Smooth muscle cell (in vitro differentiated cells): Measurements from ENCODE around the gene NDST1. TPM values are rescaled to one million over a fixed set of nuclear protein-coding genes. Genes with fewer than 3 reads are reported as not detected.

Experiments used
- DNase-seq: peaks from one replicate; lab custom pipeline; 2025; ENCODE audit not compliant: unreplicated experiment; lab: John Stamatoyannopoulos, UW
- H2AFZ ChIP-seq: fragments of 200-600 bp; sonication (generic); 2 replicates; pipeline ENCODE4 v1.6.0; 2016; ENCODE audit warnings: antibody characterized with exemption, low read depth, mild to moderate bottlenecking
- H3F3A ChIP-seq: fragments of 200-600 bp; sonication (generic); 2 replicates; pipeline ENCODE4 v1.6.0; 2017; ENCODE audit warnings: antibody characterized with exemption, low read depth
- H3K27ac ChIP-seq: fragments of 200-600 bp; sonication (generic); 2 replicates; pipeline ENCODE4 v1.5.1; 2016; ENCODE audit warnings: low read depth, mild to moderate bottlenecking
- H3K27me3 ChIP-seq: fragments of 200-600 bp; sonication (generic); 2 replicates; pipeline ENCODE4 v1.6.1; 2016; ENCODE audit warnings: low read depth, mild to moderate bottlenecking
- H3K36me3 ChIP-seq: fragments of 200-600 bp; sonication (generic); 2 replicates; pipeline ENCODE4 v1.5.1; 2016; ENCODE audit warnings: low read depth
- H3K4me1 ChIP-seq: fragments of 200-600 bp; sonication (generic); 2 replicates; pipeline ENCODE4 v1.5.1; 2016; ENCODE audit warnings: low read depth
- H3K4me2 ChIP-seq: fragments of 200-600 bp; sonication (generic); 2 replicates; pipeline ENCODE4 v1.6.0; 2016; ENCODE audit warnings: mild to moderate bottlenecking
- H3K4me3 ChIP-seq: fragments of 200-600 bp; sonication (generic); 2 replicates; pipeline ENCODE4 v1.5.1; 2016; ENCODE audit warnings: mild to moderate bottlenecking
- H3K79me2 ChIP-seq: fragments of 200-600 bp; sonication (generic); 2 replicates; pipeline ENCODE4 v1.6.0; 2016; ENCODE audit warnings: low read depth, mild to moderate bottlenecking
- H3K9ac ChIP-seq: fragments of 200-600 bp; sonication (generic); 2 replicates; pipeline ENCODE4 v1.6.0; 2016; ENCODE audit warnings: low read depth
- H3K9me3 ChIP-seq: fragments of 200-600 bp; sonication (generic); replicated peaks from 2 replicates; pipeline ENCODE4 v1.5.1; 2016; ENCODE audit warnings: low read depth
- H4K20me1 ChIP-seq: fragments of 200-600 bp; sonication (generic); 2 replicates; pipeline ENCODE4 v1.6.0; 2016; ENCODE audit warnings: low read depth
- CTCF ChIP-seq: fragments of 200-600 bp; sonication (generic); IDR thresholded peaks from 2 replicates; pipeline ENCODE4 v1.5.1; 2017; ENCODE audit warnings: borderline replicate concordance, mild to moderate bottlenecking, antibody characterized with exemption; ENCODE audit not compliant: insufficient read depth, poor library complexity, severe bottlenecking
- WGBS: methylation state at CpG from one replicate; pipeline ENCODE4 v1.1.7; 2016; ENCODE audit warnings: low lambda C conversion rate; 5-methylcytosine and 5-hydroxymethylcytosine counted together
- polyA plus RNA-seq: library from polyadenylated mRNA; unstranded; fragments of >200 nt; fragmentation: Nextera tagmentation; extraction: Ambion mirVana; gene quantifications from 2 replicates; pipeline ENCODE4 v1.2.1, GENCODE V29; 2016
- total RNA-seq: library from RNA; depleted of rRNA; stranded (reverse); fragments of >200 nt; gene quantifications from 2 replicates; pipeline ENCODE4 v1.2.3, GENCODE V29; 2014

NDST1 gene
- total and polyA plus RNA-seq, 2 experiments from 2014 or later: 32.4 to 53.0 TPM

DNA sequence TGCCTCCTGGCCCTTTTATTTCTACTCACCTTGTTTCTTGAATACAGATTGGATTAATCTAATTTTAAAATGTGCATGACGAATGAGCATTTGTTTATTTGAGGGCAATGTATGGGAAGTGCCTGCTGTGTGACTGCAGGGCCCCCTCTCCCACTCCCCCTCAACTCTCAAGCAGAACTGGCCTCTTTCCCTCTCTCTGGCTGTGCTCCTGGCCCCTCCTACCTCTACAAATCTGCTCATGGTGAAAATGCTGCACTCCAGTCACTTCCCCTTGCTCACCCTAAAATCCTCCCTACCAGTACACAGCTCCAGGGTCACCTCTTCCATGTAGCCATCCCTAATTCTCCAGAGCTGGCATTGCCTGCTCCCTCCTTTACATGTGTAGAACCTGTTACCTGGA lies 17.2 kb upstream of the NDST1 start:
- Histone ChIP-seq H3K4me3 (no peak overlapping the region), H3K27me3 (no peaks in the 10 kb centered on the region), H3F3A (peaks cover 48% of the 10 kb centered on the region), H3K4me2 (peak overlapping the region; percentile 94), H2AFZ (no peak overlapping the region), H4K20me1 (peaks cover 68% of the 10 kb centered on the region), H3K36me3 (no peaks in the 10 kb centered on the region), H3K9me3 (no peaks in the 10 kb centered on the region), H3K9ac (peak overlapping the region; percentile 1), H3K4me1 (peaks cover 55% of the 10 kb centered on the region), H3K79me2 (peaks cover 90% of the 10 kb centered on the region), H3K27ac (peak overlapping the region; percentile 96)
- 28% methylated on average over 1 of the region's 1 CpG for WGBS
- DNase-seq: no peak
- TF ChIP-seq CTCF: no peak

GRCh38 chr5:150491876-150492275 lies 16.1 kb upstream of the NDST1 start:
- Histone ChIP-seq H3K27ac (peak overlapping the region; percentile 96), H3K9ac (peak overlapping the region; percentile 53), H3K4me3 (no peak overlapping the region), H3K4me2 (peak overlapping the region; percentile 67), H4K20me1 (peaks cover 78% of the 10 kb centered on the region), H3K27me3 (no peaks in the 10 kb centered on the region), H3K36me3 (no peaks in the 10 kb centered on the region), H3F3A (peaks cover 48% of the 10 kb centered on the region), H3K9me3 (no peaks in the 10 kb centered on the region), H2AFZ (no peak overlapping the region), H3K4me1 (peaks cover 59% of the 10 kb centered on the region), H3K79me2 (peaks cover 97% of the 10 kb centered on the region)
- no peak for TF ChIP-seq CTCF
- 90% methylated on average over 4 of the region's 4 CpGs for WGBS
- no peak for DNase-seq

DNA sequence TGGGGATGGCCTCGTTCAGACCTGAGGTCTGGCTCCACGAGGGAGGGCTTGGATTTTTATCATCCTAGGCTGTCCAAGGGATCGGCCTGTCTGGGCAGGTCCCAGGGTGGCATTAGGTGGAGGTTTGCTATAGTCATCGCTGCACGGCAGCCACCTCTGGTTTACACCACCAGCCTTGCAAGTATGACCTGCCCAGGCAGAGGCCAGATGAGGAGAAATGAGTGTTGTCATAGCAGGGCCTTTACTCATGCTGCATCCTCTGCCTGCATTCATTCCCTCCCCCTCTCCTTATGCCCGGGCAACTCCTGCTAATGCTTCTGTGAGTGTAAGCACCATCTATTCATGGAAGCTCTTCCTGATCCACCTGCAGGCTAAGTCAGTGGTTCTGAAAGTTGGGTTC lies 15.3 kb upstream of the NDST1 start:
- no peak for DNase-seq
- no peaks in the 10 kb centered on the region for H3K36me3 ChIP-seq
- H4K20me1 ChIP-seq: peaks cover 84% of the 10 kb centered on the region
- no peak overlapping the region for H3K9ac ChIP-seq
- H3K27me3 ChIP-seq: no peaks in the 10 kb centered on the region
- H3K4me3 ChIP-seq: no peak overlapping the region
- TF ChIP-seq CTCF: no peak
- H3F3A ChIP-seq: peaks cover 44% of the 10 kb centered on the region
- WGBS: 22% methylated on average over 6 of the region's 6 CpGs
- no peaks in the 10 kb centered on the region for H3K9me3 ChIP-seq
- peaks cover 94% of the 10 kb centered on the region for H3K79me2 ChIP-seq
- H3K4me1 ChIP-seq: peaks cover 58% of the 10 kb centered on the region
- peak overlapping the region; percentile 96 for H3K27ac ChIP-seq
- peak overlapping the region; percentile 67 for H3K4me2 ChIP-seq
- H2AFZ ChIP-seq: no peak overlapping the region

DNA sequence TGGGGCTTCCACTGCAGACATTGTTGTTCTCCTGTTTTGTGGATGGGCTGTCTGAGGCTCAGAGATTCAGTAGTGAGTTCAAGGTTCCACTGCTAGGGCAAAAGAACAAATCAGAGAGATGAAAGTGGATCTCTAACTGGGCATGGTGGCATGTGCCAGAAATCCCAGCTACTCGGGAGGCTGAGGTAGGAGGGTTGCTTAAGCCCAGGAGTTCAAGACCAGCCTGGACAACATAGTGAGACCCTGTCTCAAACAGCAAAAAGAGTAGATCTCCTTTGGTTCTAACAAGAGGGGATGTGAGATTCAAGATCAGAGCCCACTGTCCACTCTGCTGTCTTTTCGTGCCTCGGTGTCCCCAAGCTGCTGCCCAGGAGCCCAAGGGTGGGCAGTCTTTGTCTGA lies 11.8 kb upstream of the NDST1 start:
- no peaks in the 10 kb centered on the region for H3K27me3 ChIP-seq
- DNase-seq: no peak
- H3K4me2 ChIP-seq: no peak overlapping the region
- H3K9ac ChIP-seq: peak overlapping the region; percentile 13
- peaks cover 92% of the 10 kb centered on the region for H3K79me2 ChIP-seq
- peaks cover 84% of the 10 kb centered on the region for H4K20me1 ChIP-seq
- H2AFZ ChIP-seq: no peak overlapping the region
- H3K9me3 ChIP-seq: no peaks in the 10 kb centered on the region
- WGBS: 98% methylated on average over 3 of the region's 3 CpGs
- H3K27ac ChIP-seq: peak overlapping the region; percentile 89
- no peaks in the 10 kb centered on the region for H3K36me3 ChIP-seq
- no peak for TF ChIP-seq CTCF
- H3F3A ChIP-seq: peaks cover 23% of the 10 kb centered on the region
- peaks cover 53% of the 10 kb centered on the region for H3K4me1 ChIP-seq
- no peak overlapping the region for H3K4me3 ChIP-seq
